Body of pancreas (tissue), 4 donors: ENCODE data around the gene TPSB2.
"Not testable (repeated sequence)": the region's sequence is repeated elsewhere in the genome, so short reads cannot be mapped to it uniquely, and the experiment has no call there.

Experiments used
- POLR2A ChIP-seq, 3 donors: fragments of 450-650 bp; IDR thresholded peaks; one replicate each; pipeline ENCODE4 v1.6.1; 2016; ENCODE audit warnings: antibody characterized with exemption in 3 of 3, mild to moderate bottlenecking in 2 of 3
- TF ChIP-seq, protein P1 (sequence below), 7 experiments: fragments of 450-650 bp in 4 of 7; fragments of 200-600 bp in 3 of 7; sonication (generic) in 3 of 7; IDR thresholded peaks; one replicate each; pipeline ENCODE4 v1.5.1; 2016 to 2019; ENCODE audit warnings: antibody characterized with exemption in 7 of 7

DNA sequence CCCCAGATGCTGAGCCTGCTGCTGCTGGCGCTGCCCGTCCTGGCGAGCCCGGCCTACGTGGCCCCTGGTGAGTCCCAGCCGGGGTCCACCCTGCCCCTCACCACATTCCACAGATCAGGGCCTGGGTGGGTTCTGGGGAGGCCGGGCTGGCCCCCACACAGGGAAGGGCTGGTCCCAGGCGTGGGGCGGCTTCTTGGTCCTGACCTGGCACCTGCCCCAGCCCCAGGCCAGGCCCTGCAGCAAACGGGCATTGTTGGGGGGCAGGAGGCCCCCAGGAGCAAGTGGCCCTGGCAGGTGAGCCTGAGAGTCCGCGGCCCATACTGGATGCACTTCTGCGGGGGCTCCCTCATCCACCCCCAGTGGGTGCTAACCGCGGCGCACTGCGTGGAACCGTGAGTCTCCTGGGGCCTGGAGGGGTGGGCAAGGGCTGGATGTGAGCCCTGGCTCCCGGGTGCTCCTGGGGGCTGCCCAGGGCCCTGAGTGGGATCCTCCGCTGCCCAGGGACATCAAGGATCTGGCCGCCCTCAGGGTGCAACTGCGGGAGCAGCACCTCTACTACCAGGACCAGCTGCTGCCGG lies 26.4 kb upstream of the TPSB2 start:
- TF ChIP-seq, protein P1, sequence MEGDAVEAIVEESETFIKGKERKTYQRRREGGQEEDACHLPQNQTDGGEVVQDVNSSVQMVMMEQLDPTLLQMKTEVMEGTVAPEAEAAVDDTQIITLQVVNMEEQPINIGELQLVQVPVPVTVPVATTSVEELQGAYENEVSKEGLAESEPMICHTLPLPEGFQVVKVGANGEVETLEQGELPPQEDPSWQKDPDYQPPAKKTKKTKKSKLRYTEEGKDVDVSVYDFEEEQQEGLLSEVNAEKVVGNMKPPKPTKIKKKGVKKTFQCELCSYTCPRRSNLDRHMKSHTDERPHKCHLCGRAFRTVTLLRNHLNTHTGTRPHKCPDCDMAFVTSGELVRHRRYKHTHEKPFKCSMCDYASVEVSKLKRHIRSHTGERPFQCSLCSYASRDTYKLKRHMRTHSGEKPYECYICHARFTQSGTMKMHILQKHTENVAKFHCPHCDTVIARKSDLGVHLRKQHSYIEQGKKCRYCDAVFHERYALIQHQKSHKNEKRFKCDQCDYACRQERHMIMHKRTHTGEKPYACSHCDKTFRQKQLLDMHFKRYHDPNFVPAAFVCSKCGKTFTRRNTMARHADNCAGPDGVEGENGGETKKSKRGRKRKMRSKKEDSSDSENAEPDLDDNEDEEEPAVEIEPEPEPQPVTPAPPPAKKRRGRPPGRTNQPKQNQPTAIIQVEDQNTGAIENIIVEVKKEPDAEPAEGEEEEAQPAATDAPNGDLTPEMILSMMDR (IDR thresholded peaks at IDR 0.05) = not testable (repeated sequence)
- TF ChIP-seq POLR2A (IDR thresholded peaks at IDR 0.05) = not testable (repeated sequence)
